T-cell (primary cell): ENCODE results near the gene ADAM20. TPM values are rescaled to one million over a fixed set of nuclear protein-coding genes. Genes with fewer than 3 reads are reported as not detected.

Experiments used
- ATAC-seq, 4 experiments: fragments of 200-7000 bp in 3 of 4; fragments of 150-1000 bp in 1 of 4; cut with Tn5 transposase; replicated peaks in 1 of 4; 1 replicate in 3 of 4; 2 replicates in 1 of 4; pipeline ENCODE4 v1.10.0; 2021; ENCODE audit warnings: moderate library complexity in 3 of 4, mild to moderate bottlenecking in 2 of 4, moderate number of reproducible peaks in 1 of 4
- CTCF ChIA-PET, 2 donors: fragments of 300-600 bp; sonication (Branson Sonifier 250); formaldehyde crosslinking; loops; one replicate each; lab custom pipeline; 2022; ENCODE audit warnings: antibody characterized with exemption in 2 of 2; lab: Charles Lee
- POLR2A ChIA-PET, 2 donors: fragments of 300-600 bp; sonication (Branson Sonifier 250); formaldehyde crosslinking; loops; one replicate each; lab custom pipeline; 2022; ENCODE audit warnings: antibody characterized with exemption in 2 of 2; lab: Charles Lee
- DNase-seq, 35 experiments: peaks; one replicate each; pipeline versions ENCODE4 v3.0.0 to v3.0.0-alpha.2; 2013 to 2023
- H3K27ac ChIP-seq: one replicate; pipeline ENCODE4 v1.5.1; 2013; ENCODE audit warnings: low read length
- H3K27me3 ChIP-seq, 2 experiments: replicated peaks in 1 of 2; 1 replicate in 1 of 2; 2 replicates in 1 of 2; pipeline versions ENCODE4 v1.6.1 to v1.7.0; 2013; ENCODE audit warnings: low read length in 1 of 2, mixed read lengths in 1 of 2; ENCODE audit not compliant: control insufficient read depth in 2 of 2, insufficient read depth in 2 of 2; ENCODE audit errors: extremely low read depth in 1 of 2
- H3K36me3 ChIP-seq, 2 donors: 1 replicate in 1 of 2; 2 replicates in 1 of 2; pipeline versions ENCODE4 v1.6.1 to v1.7.0; 2013; ENCODE audit warnings: low read length in 1 of 2; ENCODE audit not compliant: control insufficient read depth in 2 of 2, insufficient read depth in 1 of 2; ENCODE audit errors: extremely low read depth in 1 of 2
- H3K4me1 ChIP-seq, 2 experiments: 1 replicate in 1 of 2; 2 replicates in 1 of 2; pipeline versions ENCODE4 v1.6.1 to v1.7.0; 2013; ENCODE audit warnings: low read length in 2 of 2, mixed read lengths in 1 of 2; ENCODE audit not compliant: insufficient read depth in 2 of 2, control insufficient read depth in 1 of 2; ENCODE audit errors: extremely low read depth in 1 of 2
- H3K4me3 ChIP-seq, 2 donors: 1 replicate in 1 of 2; 2 replicates in 1 of 2; pipeline versions ENCODE4 v1.5.1 to v1.7.0; 2013; ENCODE audit warnings: mild to moderate bottlenecking in 2 of 2, low read length in 1 of 2, moderate library complexity in 1 of 2; ENCODE audit not compliant: control insufficient read depth in 1 of 2; ENCODE audit errors: extremely low read depth in 1 of 2
- H3K9me3 ChIP-seq: 2 replicates; pipeline ENCODE4 v1.7.0; 2013
- H3K27ac Mint-ChIP-seq, 2 donors: one replicate each; pipeline ENCODE4 v1.8.0; 2020 to 2021; ENCODE audit warnings: mild to moderate bottlenecking in 2 of 2, mixed read lengths in 2 of 2
- H3K27me3 Mint-ChIP-seq, 2 donors: one replicate each; pipeline ENCODE4 v1.8.0; 2021 to 2022; ENCODE audit warnings: mixed read lengths in 2 of 2
- H3K36me3 Mint-ChIP-seq: one replicate; pipeline ENCODE4 v1.8.0; 2021; ENCODE audit warnings: mixed read lengths
- H3K4me1 Mint-ChIP-seq, 3 donors: one replicate each; pipeline ENCODE4 v1.8.0; 2020 to 2022; ENCODE audit warnings: mixed read lengths in 3 of 3, mild to moderate bottlenecking in 1 of 3
- H3K4me3 Mint-ChIP-seq, 3 donors: one replicate each; pipeline ENCODE4 v1.8.0; 2020 to 2022; ENCODE audit warnings: mild to moderate bottlenecking in 3 of 3, mixed read lengths in 3 of 3, moderate library complexity in 3 of 3
- H3K9me3 Mint-ChIP-seq, 3 donors: one replicate each; pipeline ENCODE4 v1.8.0; 2020 to 2022; ENCODE audit warnings: mixed read lengths in 3 of 3
- whole genome bisulfite sequencing: methylation state at CpG from one replicate; pipeline ENCODE4 v1.1.5; 2013; ENCODE audit warnings: missing lambda C conversion rate; ENCODE audit not compliant: insufficient coverage; 5-methylcytosine and 5-hydroxymethylcytosine counted together
- total RNA-seq, 35 experiments: library from RNA in 6 of 35; stranded (reverse) in 6 of 35; fragments of 120-200 nt in 1 of 35; gene quantifications; one replicate each; pipeline versions ENCODE4 v1.2.1 to v1.2.4 and lab custom pipeline; 2013 to 2026

ADAM20 gene
- total RNA-seq, 5 donors from 2014 or later (not counting 1 experiment from before 2014, with no cell fraction given): 0.89 to 1.4 (median 1.2) TPM

- Histone ChIP-seq H3K4me3 (no peak overlapping the region), H3K36me3 (peaks cover 0 to 5% of the 10 kb centered on the region in 2 donors), H3K4me1 (no peaks in the 10 kb centered on the region), H3K27ac (no peak overlapping the region), H3K9me3 (peaks cover under 1% of the 10 kb centered on the region), H3K27me3 (no peaks in the 10 kb centered on the region)
- CTCF ChIA-PET: no interaction called here
- no peak for ATAC-seq
- no peaks in the 10 kb centered on the region for H3K27me3 Mint-ChIP-seq
- DNase-seq: no peak
- H3K4me3 Mint-ChIP-seq: no peak overlapping the region
- whole genome bisulfite sequencing: 91% methylated on average over 2 of the region's 2 CpGs
- POLR2A ChIA-PET: no interaction called here
- H3K27ac Mint-ChIP-seq: no peak overlapping the region
- peaks cover 2 to 5% (median 4%) of the 10 kb centered on the region in 3 donors for H3K9me3 Mint-ChIP-seq
- no peaks in the 10 kb centered on the region for H3K4me1 Mint-ChIP-seq
- H3K36me3 Mint-ChIP-seq: peaks cover 62% of the 10 kb centered on the region
These were observed 7.2 kb downstream of the ADAM20 start for GRCh38 chr14:70527501-70528105.

- Mint-ChIP-seq H3K27me3 (no peaks in the 10 kb centered on the region), H3K4me1 (no peaks in the 10 kb centered on the region), H3K4me3 (no peak overlapping the region), H3K27ac (no peak overlapping the region), H3K36me3 (peaks cover 64% of the 10 kb centered on the region), H3K9me3 (peaks cover 4 to 6% (median 5%) of the 10 kb centered on the region in 3 donors)
- no peaks in the 10 kb centered on the region for H3K9me3 ChIP-seq
- no peaks in the 10 kb centered on the region for H3K4me1 ChIP-seq
- H3K4me3 ChIP-seq: no peak overlapping the region
- H3K36me3 ChIP-seq: peaks cover 0 to 5% of the 10 kb centered on the region in 2 donors
- ChIA-PET POLR2A (no interaction called here), CTCF (no interaction called here)
- H3K27me3 ChIP-seq: no peaks in the 10 kb centered on the region
- DNase-seq: no peak
- no peak for ATAC-seq
- H3K27ac ChIP-seq: no peak overlapping the region
These were observed 9.1 kb downstream of the ADAM20 start for GRCh38 chr14:70525691-70526090.

GRCh38 chr14:70515811-70516210 is 19.0 kb downstream of the ADAM20 start:
- no peak for DNase-seq
- ChIA-PET CTCF (no interaction called here), POLR2A (no interaction called here)
- Mint-ChIP-seq H3K4me3 (no peak overlapping the region), H3K9me3 (peaks cover 4 to 12% (median 9%) of the 10 kb centered on the region in 3 donors), H3K36me3 (peaks cover 18% of the 10 kb centered on the region), H3K27ac (no peak overlapping the region), H3K4me1 (peaks cover 6 to 16% (median 7%) of the 10 kb centered on the region in 3 donors), H3K27me3 (no peaks in the 10 kb centered on the region)
- H3K27me3 ChIP-seq: no peaks in the 10 kb centered on the region
- no CpG with 5 or more reads among the region's 3 CpGs for WGBS
- H3K36me3 ChIP-seq: no peaks in the 10 kb centered on the region
- no peaks in the 10 kb centered on the region for H3K4me1 ChIP-seq
- H3K27ac ChIP-seq: no peak overlapping the region
- no peaks in the 10 kb centered on the region for H3K9me3 ChIP-seq
- H3K4me3 ChIP-seq: no peak overlapping the region
- ATAC-seq: no peak

GRCh38 chr14:70514168-70515069 is 20.4 kb downstream of the ADAM20 start:
- no peak overlapping the region for H3K4me3 ChIP-seq
- H3K36me3 ChIP-seq: no peaks in the 10 kb centered on the region
- Mint-ChIP-seq H3K4me1 (peaks cover 6 to 16% (median 7%) of the 10 kb centered on the region in 3 donors), H3K4me3 (no peak overlapping the region), H3K27ac (no peak overlapping the region), H3K27me3 (no peaks in the 10 kb centered on the region), H3K36me3 (peaks cover 17% of the 10 kb centered on the region), H3K9me3 (peaks cover 4 to 9% (median 6%) of the 10 kb centered on the region in 3 donors)
- no peak for ATAC-seq
- CTCF ChIA-PET: no interaction called here
- no peak for DNase-seq
- no peaks in the 10 kb centered on the region for H3K27me3 ChIP-seq
- H3K9me3 ChIP-seq: no peaks in the 10 kb centered on the region
- POLR2A ChIA-PET: no interaction called here
- 48% methylated on average over 2 of the region's 4 CpGs for WGBS
- H3K4me1 ChIP-seq: no peaks in the 10 kb centered on the region
- no peak overlapping the region for H3K27ac ChIP-seq

GRCh38 chr14:70498191-70498590 is 36.6 kb downstream of the ADAM20 start:
- CTCF ChIA-PET: no interaction called here
- Mint-ChIP-seq H3K27me3 (no peaks in the 10 kb centered on the region), H3K9me3 (peaks cover 0 to 9% (median 7%) of the 10 kb centered on the region in 3 donors), H3K4me1 (no peaks in the 10 kb centered on the region), H3K4me3 (no peak overlapping the region), H3K36me3 (peaks cover 60% of the 10 kb centered on the region), H3K27ac (no peak overlapping the region)
- ATAC-seq (no peak), DNase-seq (no peak)
- Histone ChIP-seq H3K4me3 (no peak overlapping the region), H3K27ac (no peak overlapping the region), H3K9me3 (no peaks in the 10 kb centered on the region), H3K36me3 (no peaks in the 10 kb centered on the region), H3K4me1 (no peaks in the 10 kb centered on the region), H3K27me3 (no peaks in the 10 kb centered on the region)
- POLR2A ChIA-PET: no interaction called here

- no peak overlapping the region for H3K4me3 ChIP-seq
- WGBS: no CpG with 5 or more reads among the region's 3 CpGs
- H3K27me3 ChIP-seq: no peaks in the 10 kb centered on the region
- H3K27ac Mint-ChIP-seq: no peak overlapping the region
- no peaks in the 10 kb centered on the region for H3K4me1 ChIP-seq
- ATAC-seq (no peak), DNase-seq (no peak)
- H3K4me1 Mint-ChIP-seq: no peaks in the 10 kb centered on the region
- H3K27me3 Mint-ChIP-seq: no peaks in the 10 kb centered on the region
- H3K27ac ChIP-seq: no peak overlapping the region
- no peak overlapping the region for H3K4me3 Mint-ChIP-seq
- H3K36me3 Mint-ChIP-seq: peaks cover 65% of the 10 kb centered on the region
- no peaks in the 10 kb centered on the region for H3K9me3 ChIP-seq
- peaks cover 3 to 9% of the 10 kb centered on the region in 2 donors for H3K36me3 ChIP-seq
- POLR2A ChIA-PET: no interaction called here
- CTCF ChIA-PET: no interaction called here
- peaks cover 17 to 20% (median 20%) of the 10 kb centered on the region in 3 donors for H3K9me3 Mint-ChIP-seq
These were observed 45.1 kb downstream of the ADAM20 start for GRCh38 chr14:70489579-70490200.
